Ovary (tissue), 9 donors: Measurements from ENCODE around the gene PNMA8A. TPM values are rescaled to one million over a fixed set of nuclear protein-coding genes. Genes with fewer than 3 reads are reported as not detected.

ENCODE experiments used
- DNase-seq, 5 donors: peaks; one replicate each; pipeline ENCODE4 v3.0.0-alpha.2; 2019 to 2020
- H3K27ac ChIP-seq, 2 donors: fragments of 200-600 bp; one replicate each; pipeline versions ENCODE4 v1.5.1 to v1.8.0; 2019 to 2022
- H3K27me3 ChIP-seq: fragments of 200-600 bp; one replicate; pipeline ENCODE4 v1.8.0; 2022
- H3K36me3 ChIP-seq: fragments of 200-600 bp; sonication (generic); one replicate; pipeline ENCODE4 v1.5.1; 2019
- H3K4me1 ChIP-seq: one replicate; pipeline ENCODE4 v1.8.1; 2013; ENCODE audit warnings: mild to moderate bottlenecking, moderate library complexity; ENCODE audit not compliant: insufficient read depth
- H3K4me3 ChIP-seq: fragments of 200-600 bp; sonication (generic); one replicate; pipeline ENCODE4 v1.5.1; 2017
- H3K9me3 ChIP-seq, 2 donors: fragments of 200-600 bp in 1 of 2; sonication (generic) in 1 of 2; one replicate each; pipeline versions ENCODE4 v1.5.1 to v1.8.1; 2013 to 2019; ENCODE audit warnings: mild to moderate bottlenecking in 1 of 2, moderate library complexity in 1 of 2
- EP300 ChIP-seq: sonication (generic); formaldehyde crosslinking; IDR thresholded peaks from one replicate; pipeline ENCODE4 v1.6.1; 2017; ENCODE audit warnings: antibody characterized with exemption
- POLR2A ChIP-seq: fragments of 450-650 bp; IDR thresholded peaks from one replicate; pipeline ENCODE4 v1.6.1; 2017; ENCODE audit warnings: antibody characterized with exemption, mild to moderate bottlenecking, moderate library complexity
- WGBS, 3 donors: extraction: QIAGEN DNeasy Blood & Tissue Kit in 1 of 3; methylation state at CpG; one replicate each; pipeline versions ENCODE4 v1.1.5 to v1.1.7; 2013 to 2017; 5-methylcytosine and 5-hydroxymethylcytosine counted together
- intact Hi-C, 4 donors: fragments of 100-400 bp; cut with DNase I; formaldehyde crosslinking; loops; one replicate each; pipeline versions ENCODE4 v1.11.0 to v1.15.1; 2022 to 2023
- polyA plus RNA-seq, 2 donors: library from polyadenylated mRNA; stranded (reverse); fragments of 200-250 nt in 1 of 2; fragments of 350-450 nt in 1 of 2; fragmentation: Illumina TruSeq in 1 of 2; extraction: RNeasy Lipid Tissue Mini Kit (QIAGEN cat#74804) in 1 of 2; gene quantifications; one replicate each; pipeline ENCODE4 v1.2.3, GENCODE V29; 2013 to 2014
- total RNA-seq, 7 donors: library from RNA; depleted of rRNA in 2 of 7; stranded (reverse); fragments of >200 nt in 2 of 7; fragmentation: NEBNext Ultra II Directional in 3 of 7; extraction: Animal tissue kit (Norgen Biotek cat#: 25700) in 3 of 7; gene quantifications; one replicate each; pipeline versions ENCODE4 v1.1.0 to v1.2.4, GENCODE V29; 2016 to 2023
- TF ChIP-seq, protein P1 (sequence below), 3 donors: fragments of 450-650 bp in 2 of 3; fragments of 200-600 bp in 1 of 3; IDR thresholded peaks; one replicate each; pipeline versions ENCODE4 v1.5.1 to v1.8.0; 2016 to 2022; ENCODE audit warnings: antibody characterized with exemption in 3 of 3, mild to moderate bottlenecking in 1 of 3
- donor health status: DM: no; HTN: no; CAD: no; lungs with moderate emphysema.
- donor health status: DM: no; HTN: no; CAD: no.
- donor health status: Bipolar disorder and iron deficiency.
- donor health status: DM: yes; HTN: yes; CAD: no.
- donor health status: DM: no; HTN: no; CAD: no.
- donor health status: DM: yes; HTN: yes; CAD: no.

The PNMA8A gene
- total and polyA plus RNA-seq, 9 donors, result 8.8 to 35.3 (median 32.4) TPM

DNA sequence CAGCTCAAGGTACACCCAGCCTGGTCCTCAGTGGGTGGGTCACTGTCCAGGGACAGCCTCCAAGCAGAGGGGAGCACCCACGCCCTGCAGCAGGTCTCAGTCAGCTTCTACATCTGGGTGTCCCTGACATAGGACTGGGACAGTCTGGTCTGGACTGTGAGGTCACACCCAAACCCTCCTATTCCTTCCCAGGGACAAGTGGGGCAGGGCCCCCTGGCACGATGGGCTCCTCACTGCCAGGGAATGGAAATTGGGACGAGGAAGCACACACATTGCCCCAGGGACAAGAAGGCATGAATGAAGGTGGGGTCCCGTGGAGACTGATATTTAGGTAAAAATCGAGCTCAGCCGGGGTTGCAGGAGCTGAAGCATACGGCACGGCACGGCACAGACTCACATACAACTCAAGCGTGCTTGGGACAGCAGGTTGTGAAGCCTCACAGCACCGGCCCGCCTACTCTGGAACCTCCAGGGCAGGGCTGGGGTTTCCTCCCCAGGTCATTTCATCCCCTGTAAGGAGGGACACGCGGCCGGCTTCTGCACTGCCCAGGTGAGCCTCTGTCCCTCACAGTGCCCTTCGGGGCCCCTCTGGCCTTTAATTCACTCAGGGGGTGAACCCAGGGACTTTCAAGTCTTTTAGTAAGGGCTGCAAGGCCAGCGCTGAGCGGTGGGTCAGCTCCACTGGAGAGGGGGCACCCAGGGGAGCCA lies 20.8 kb upstream of the PNMA8A start:
- intact Hi-C loops, result no loop called here
- no peak for DNase-seq
- WGBS, 3 donors, result 82 to 88% (median 84%) methylated on average over 18 of the region's 18 CpGs
- Histone ChIP-seq H3K27ac (peak overlapping the region in 1 of 2 donors; percentile 76), H3K27me3 (no peaks in the 10 kb centered on the region), H3K4me1 (peaks cover 19% of the 10 kb centered on the region), H3K36me3 (no peaks in the 10 kb centered on the region), H3K9me3 (no peaks in the 10 kb centered on the region), H3K4me3 (no peak overlapping the region)
- TF ChIP-seq EP300 (no peak), POLR2A (no peak)
- TF ChIP-seq, protein P1, sequence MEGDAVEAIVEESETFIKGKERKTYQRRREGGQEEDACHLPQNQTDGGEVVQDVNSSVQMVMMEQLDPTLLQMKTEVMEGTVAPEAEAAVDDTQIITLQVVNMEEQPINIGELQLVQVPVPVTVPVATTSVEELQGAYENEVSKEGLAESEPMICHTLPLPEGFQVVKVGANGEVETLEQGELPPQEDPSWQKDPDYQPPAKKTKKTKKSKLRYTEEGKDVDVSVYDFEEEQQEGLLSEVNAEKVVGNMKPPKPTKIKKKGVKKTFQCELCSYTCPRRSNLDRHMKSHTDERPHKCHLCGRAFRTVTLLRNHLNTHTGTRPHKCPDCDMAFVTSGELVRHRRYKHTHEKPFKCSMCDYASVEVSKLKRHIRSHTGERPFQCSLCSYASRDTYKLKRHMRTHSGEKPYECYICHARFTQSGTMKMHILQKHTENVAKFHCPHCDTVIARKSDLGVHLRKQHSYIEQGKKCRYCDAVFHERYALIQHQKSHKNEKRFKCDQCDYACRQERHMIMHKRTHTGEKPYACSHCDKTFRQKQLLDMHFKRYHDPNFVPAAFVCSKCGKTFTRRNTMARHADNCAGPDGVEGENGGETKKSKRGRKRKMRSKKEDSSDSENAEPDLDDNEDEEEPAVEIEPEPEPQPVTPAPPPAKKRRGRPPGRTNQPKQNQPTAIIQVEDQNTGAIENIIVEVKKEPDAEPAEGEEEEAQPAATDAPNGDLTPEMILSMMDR (IDR thresholded peaks at IDR 0.05), result no peak

DNA sequence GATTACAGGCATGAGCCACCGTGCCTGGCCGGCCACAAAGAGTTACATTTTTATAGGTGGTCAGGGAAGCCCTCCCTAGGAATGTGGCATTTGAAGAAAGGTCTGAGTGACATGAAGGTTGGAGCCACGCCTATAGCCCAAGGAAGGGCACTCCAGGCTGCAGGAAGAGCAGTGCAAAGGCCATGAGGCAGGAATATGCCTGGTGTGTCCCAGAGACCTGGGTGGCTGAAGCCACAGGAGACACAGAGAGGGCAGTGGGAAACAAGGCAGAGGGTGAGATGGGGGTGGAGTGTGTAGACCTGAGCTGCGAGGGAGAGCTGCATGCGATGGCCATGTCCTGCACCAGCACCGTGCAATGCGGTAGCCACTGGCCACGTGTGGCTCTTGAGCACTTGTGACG lies 19.4 kb upstream of the PNMA8A start:
- Histone ChIP-seq H3K27ac (no peak overlapping the region), H3K9me3 (no peaks in the 10 kb centered on the region), H3K36me3 (no peaks in the 10 kb centered on the region), H3K4me1 (peaks cover 21% of the 10 kb centered on the region), H3K27me3 (no peaks in the 10 kb centered on the region), H3K4me3 (no peak overlapping the region)
- intact Hi-C loops, result no loop called here
- no peak for TF ChIP-seq POLR2A
- TF ChIP-seq, protein P1 (IDR thresholded peaks at IDR 0.05), result no peak
- no peak for TF ChIP-seq EP300
- DNase-seq, result no peak
- WGBS, 3 donors, result 91 to 95% (median 91%) methylated on average over 9 of the region's 9 CpGs

DNA sequence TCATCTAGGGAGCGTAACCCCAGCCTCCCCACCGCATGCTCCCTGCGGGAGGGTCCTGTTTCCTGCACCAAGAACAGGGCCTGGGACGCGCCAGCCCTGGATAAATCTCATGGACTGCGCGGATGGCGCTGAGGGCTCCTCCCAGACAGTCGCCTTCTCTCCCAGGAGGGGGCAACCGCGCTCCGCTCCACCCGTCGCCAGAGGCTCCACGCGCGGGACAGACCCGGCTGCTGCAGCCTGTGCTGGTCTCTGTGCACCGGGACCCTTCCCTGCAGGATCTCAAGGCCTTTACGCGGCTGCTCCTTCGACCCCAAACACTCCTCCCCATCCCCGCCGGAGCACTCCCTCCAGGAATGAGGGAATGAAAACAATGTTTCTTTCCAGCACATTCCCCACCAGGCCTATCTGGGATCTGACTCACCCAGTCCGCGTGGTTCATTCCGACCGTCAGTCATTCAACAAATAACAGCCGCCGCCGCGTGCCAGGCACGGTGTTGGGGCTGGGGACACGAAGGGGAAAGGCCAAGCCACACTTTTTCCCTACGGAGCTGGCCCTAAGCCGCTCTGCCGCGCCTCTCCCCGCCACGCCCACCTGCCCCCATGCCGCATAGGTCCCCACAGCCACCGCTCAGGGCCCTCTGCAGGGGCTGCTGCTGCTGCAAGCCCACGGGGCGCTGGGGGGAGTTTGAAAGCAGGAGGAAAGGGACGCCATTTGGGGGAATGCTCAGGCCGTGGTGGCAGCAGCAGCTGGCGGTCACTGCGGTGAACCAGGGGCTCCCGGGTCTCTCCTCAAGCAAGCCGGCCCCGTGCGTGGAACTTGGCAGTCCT lies 18.3 kb upstream of the PNMA8A start:
- WGBS, 3 donors, result 9 to 13% (median 13%) methylated on average over 52 of the region's 52 CpGs
- peaks cover 21% of the 10 kb centered on the region for H3K4me1 ChIP-seq
- H3K4me3 ChIP-seq, result no peak overlapping the region

DNA sequence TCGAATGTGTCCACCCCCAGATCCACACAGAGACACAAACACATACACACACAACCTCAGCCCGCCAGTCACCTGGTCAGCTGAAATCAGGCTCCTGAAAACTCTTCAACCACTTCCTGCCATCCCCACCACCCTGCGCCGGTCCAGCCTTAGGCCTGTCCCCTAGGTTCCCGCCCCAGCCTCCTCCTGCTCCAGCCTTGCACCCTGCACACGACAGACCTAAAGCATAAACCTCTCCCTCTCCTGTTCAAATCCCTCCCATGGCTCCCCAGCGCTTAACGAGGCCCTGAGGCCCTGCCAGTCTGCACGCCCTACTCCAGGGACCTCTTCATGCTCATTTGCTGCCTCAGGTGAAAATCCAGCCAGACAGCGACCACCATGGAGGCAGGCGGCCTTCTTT lies 17.2 kb upstream of the PNMA8A start:
- intact Hi-C loops, result loop anchor here in 3 of 4 donors (2.0 to 10.0 kb wide), 6 partner anchors 84 to 1764 kb away; no protein-coding TSS in a partner anchor
- no peaks in the 10 kb centered on the region for H3K36me3 ChIP-seq
- no peaks in the 10 kb centered on the region for H3K27me3 ChIP-seq
- WGBS, 3 donors, result 70 to 74% (median 74%) methylated on average over 11 of the region's 11 CpGs
- no peak for DNase-seq
- no peak overlapping the region for H3K27ac ChIP-seq
- no peaks in the 10 kb centered on the region for H3K9me3 ChIP-seq
- TF ChIP-seq POLR2A (no peak), EP300 (no peak)
- TF ChIP-seq, protein P1 (IDR thresholded peaks at IDR 0.05), result no peak
- no peak overlapping the region for H3K4me3 ChIP-seq
- H3K4me1 ChIP-seq, result peaks cover 21% of the 10 kb centered on the region

More for the DNA sequence above, 18.3 kb upstream of the PNMA8A start:
- H3K36me3 ChIP-seq, result no peaks in the 10 kb centered on the region
- no peak overlapping the region for H3K27ac ChIP-seq
- H3K9me3 ChIP-seq, result no peaks in the 10 kb centered on the region
- intact Hi-C loops, result loop anchor here in 3 of 4 donors (2.0 to 10.0 kb wide), 6 partner anchors 85 to 1765 kb away; no protein-coding TSS in a partner anchor
- TF ChIP-seq, protein P1 (IDR thresholded peaks at IDR 0.05), result peak in 2 of 3 donors; percentile 17 to 32
- no peak for TF ChIP-seq EP300
- TF ChIP-seq POLR2A, result no peak
- DNase-seq, result peak; percentile 68 to 77 (median 70)
- no peaks in the 10 kb centered on the region for H3K27me3 ChIP-seq
